GM18502 (cell line): ENCODE data around the gene PSMA8.
"Not testable (repeated sequence)": the region's sequence is repeated elsewhere in the genome, so short reads cannot be mapped to it uniquely, and the experiment has no call there.

ENCODE experiments used
- ATAC-seq: cut with Tn5 transposase; IDR thresholded peaks from one replicate; pipeline ENCODE4 v1.9.1; 2021; ENCODE audit warnings: mild to moderate bottlenecking; ENCODE audit not compliant: unreplicated experiment, poor library complexity

Gene PSMA8

GRCh38 chr18:26228562-26229260 is 95.0 kb downstream of the PSMA8 start:
- ATAC-seq, result no peak

- ATAC-seq, result no peak
Measured at GRCh38 chr18:26230497-26230896, 96.8 kb downstream of the PSMA8 start.

GRCh38 chr18:26233208-26233607 is 99.5 kb downstream of the PSMA8 start:
- no peak for ATAC-seq

- not testable (repeated sequence) for ATAC-seq
Measured at GRCh38 chr18:26237363-26237762, 103.7 kb downstream of the PSMA8 start.

GRCh38 chr18:26238718-26239117 is 105.0 kb downstream of the PSMA8 start:
- not testable (repeated sequence) for ATAC-seq

- not testable (repeated sequence) for ATAC-seq
Measured at GRCh38 chr18:26242392-26242791, 108.7 kb downstream of the PSMA8 start.
